ENCODE results near the gene TBL3. TPM values are rescaled to one million over a fixed set of nuclear protein-coding genes. Genes with fewer than 3 reads are reported as not detected.

Gene TBL3
- total and polyA plus RNA-seq, 9 of the 15 experiments (the other 6 are each of a cell fraction or from before 2014, with no cell fraction given): 0.97 to 117 (median 24.5) TPM

- Histone ChIP-seq H3K27ac (ENCODE audit: extremely low read depth, low read depth, low read length) (no peak overlapping the region), H4K20me1 (replicated peaks; ENCODE audit: control insufficient read depth, insufficient read depth, low read length) (peaks cover 21% of the 10 kb centered on the region), H3K9me3 (replicated peaks; ENCODE audit: control insufficient read depth, insufficient read depth, low read depth, low read length) (no peaks in the 10 kb centered on the region), H3K9me1 (ENCODE audit: control insufficient read depth, insufficient read depth, low read length) (peaks cover 5% of the 10 kb centered on the region), H3K4me3 (no peak overlapping the region), H3K36me3 (ENCODE audit: control insufficient read depth, insufficient read depth, low read length) (peaks cover 94% of the 10 kb centered on the region), H3K4me2 (ENCODE audit: insufficient read depth, low read length) (no peak overlapping the region), H2AFZ (ENCODE audit: low read depth, low read length) (no peak overlapping the region), H3K4me1 (replicated peaks in 1 of 2; ENCODE audit: control insufficient read depth in 2 of 2, insufficient read depth in 2 of 2, low read length in 2 of 2) (peaks cover 7 to 73% of the 10 kb centered on the region in 2 experiments), H3K27me3 (ENCODE audit: control insufficient read depth in 2 of 2, insufficient read depth in 2 of 2, low read length in 2 of 2) (no peaks in the 10 kb centered on the region), H3K9ac (ENCODE audit: insufficient read depth in 1 of 2, low read depth in 2 of 2, low read length in 2 of 2) (no peak overlapping the region; a peak in 2 of 4 replicates), H3K79me2 (ENCODE audit: control insufficient read depth, insufficient read depth, low read length) (peaks cover 40% of the 10 kb centered on the region)
- no TSS peak for BruUV-seq (replicated peaks)
- FAIRE-seq (no peak), DNase-seq (ENCODE audit: extremely low read depth in 1 of 4, low spot score in 3 of 4) (no peak), ATAC-seq (no peak)
- WGBS (ENCODE audit: insufficient coverage, low coverage, missing lambda C conversion rate): 100% methylated on average over 7 of the region's 19 CpGs
- in situ Hi-C loops (cut with MboI) (no loop called here), intact Hi-C loops (cut with micrococcal nuclease) (no loop called here)
- TF ChIP-seq POLR2G (IDR thresholded peaks at IDR 0.05; ENCODE audit: low read depth, low read length): peak; percentile 10; the same call in 1 of the 2 replicates
- no peak for TF ChIP-seq ZBED1 (IDR thresholded peaks at IDR 0.05)
- no peak for TF ChIP-seq ZFX (CRISPR knock-in tag; IDR thresholded peaks at IDR 0.05)
- TF ChIP-seq RBFOX2 (IDR thresholded peaks at IDR 0.05; ENCODE audit: low read depth, low read length): peak; percentile 8; the same call in 1 of the 2 replicates
- ChIA-PET POLR2A (interaction anchor here (0.7 kb wide), 1 partner anchor 154 kb away, joined by 4 read pairs; the partner anchor contains the start of gene TRAF7), CTCF (ENCODE audit: low intra/inter-chr PET ratio) (no interaction called here)
Measured at GRCh38 chr16:2001035-2001434, 29.2 kb downstream of the TBL3 start.

- 97% methylated on average over 40 of the region's 53 CpGs for WGBS (ENCODE audit: insufficient coverage, low coverage, missing lambda C conversion rate)
- ChIA-PET POLR2A (interaction anchor here (0.7 kb wide), 1 partner anchor 154 kb away, joined by 4 read pairs; the partner anchor contains the start of gene TRAF7), CTCF (ENCODE audit: low intra/inter-chr PET ratio) (no interaction called here)
- H3K36me3 ChIP-seq (ENCODE audit: control insufficient read depth, insufficient read depth, low read length): peaks cover 95% of the 10 kb centered on the region
- TF ChIP-seq, protein P1, sequence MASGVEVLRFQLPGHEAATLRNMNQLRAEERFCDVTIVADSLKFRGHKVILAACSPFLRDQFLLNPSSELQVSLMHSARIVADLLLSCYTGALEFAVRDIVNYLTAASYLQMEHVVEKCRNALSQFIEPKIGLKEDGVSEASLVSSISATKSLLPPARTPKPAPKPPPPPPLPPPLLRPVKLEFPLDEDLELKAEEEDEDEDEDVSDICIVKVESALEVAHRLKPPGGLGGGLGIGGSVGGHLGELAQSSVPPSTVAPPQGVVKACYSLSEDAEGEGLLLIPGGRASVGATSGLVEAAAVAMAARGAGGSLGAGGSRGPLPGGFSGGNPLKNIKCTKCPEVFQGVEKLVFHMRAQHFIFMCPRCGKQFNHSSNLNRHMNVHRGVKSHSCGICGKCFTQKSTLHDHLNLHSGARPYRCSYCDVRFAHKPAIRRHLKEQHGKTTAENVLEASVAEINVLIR (CRISPR knock-in tag; IDR thresholded peaks at IDR 0.05): no peak
- TF ChIP-seq ZKSCAN8 (CRISPR knock-in tag; IDR thresholded peaks at IDR 0.05): no peak
- peak; percentile 54 for TF ChIP-seq POLR2G (IDR thresholded peaks at IDR 0.05; ENCODE audit: low read depth, low read length)
- TF ChIP-seq RBFOX2 (IDR thresholded peaks at IDR 0.05; ENCODE audit: low read depth, low read length): peak; percentile 46
- TF ChIP-seq ZNF583 (CRISPR knock-in tag; IDR thresholded peaks at IDR 0.05): no peak
- TF ChIP-seq KDM4B (IDR thresholded peaks at IDR 0.05; ENCODE audit: borderline replicate concordance in 2 of 2, low read depth in 1 of 2): no peak
- TF ChIP-seq, protein P2, sequence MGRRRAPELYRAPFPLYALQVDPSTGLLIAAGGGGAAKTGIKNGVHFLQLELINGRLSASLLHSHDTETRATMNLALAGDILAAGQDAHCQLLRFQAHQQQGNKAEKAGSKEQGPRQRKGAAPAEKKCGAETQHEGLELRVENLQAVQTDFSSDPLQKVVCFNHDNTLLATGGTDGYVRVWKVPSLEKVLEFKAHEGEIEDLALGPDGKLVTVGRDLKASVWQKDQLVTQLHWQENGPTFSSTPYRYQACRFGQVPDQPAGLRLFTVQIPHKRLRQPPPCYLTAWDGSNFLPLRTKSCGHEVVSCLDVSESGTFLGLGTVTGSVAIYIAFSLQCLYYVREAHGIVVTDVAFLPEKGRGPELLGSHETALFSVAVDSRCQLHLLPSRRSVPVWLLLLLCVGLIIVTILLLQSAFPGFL (CRISPR knock-in tag; IDR thresholded peaks at IDR 0.05): no peak
- no peak for TF ChIP-seq HDAC2 (IDR thresholded peaks at IDR 0.05)
- peaks cover 9% of the 10 kb centered on the region for H3K9me1 ChIP-seq (ENCODE audit: control insufficient read depth, insufficient read depth, low read length)
- no peaks in the 10 kb centered on the region for H3K9me3 ChIP-seq (replicated peaks; ENCODE audit: control insufficient read depth, insufficient read depth, low read depth, low read length)
- H3K27me3 ChIP-seq (ENCODE audit: control insufficient read depth in 2 of 2, insufficient read depth in 2 of 2, low read length in 2 of 2): no peaks in the 10 kb centered on the region
- peaks cover 7 to 80% of the 10 kb centered on the region in 2 experiments for H3K4me1 ChIP-seq (replicated peaks in 1 of 2; ENCODE audit: control insufficient read depth in 2 of 2, insufficient read depth in 2 of 2, low read length in 2 of 2)
- no peak overlapping the region for H3K4me2 ChIP-seq (ENCODE audit: insufficient read depth, low read length)
- DNase-seq (ENCODE audit: extremely low read depth in 1 of 4, low spot score in 3 of 4): no peak
- intact Hi-C loops (cut with micrococcal nuclease): no loop called here
- no peak overlapping the region for H3K27ac ChIP-seq (ENCODE audit: extremely low read depth, low read depth, low read length)
- FAIRE-seq: no peak
- H4K20me1 ChIP-seq (replicated peaks; ENCODE audit: control insufficient read depth, insufficient read depth, low read length): peaks cover 23% of the 10 kb centered on the region
- no peak overlapping the region for H3K4me3 ChIP-seq
- no peak overlapping the region for H2AFZ ChIP-seq (ENCODE audit: low read depth, low read length)
- peak overlapping the region in 1 of 2 experiments; percentile 43; a peak in 1 of 4 replicates for H3K9ac ChIP-seq (ENCODE audit: insufficient read depth in 1 of 2, low read depth in 2 of 2, low read length in 2 of 2)
- H3K79me2 ChIP-seq (ENCODE audit: control insufficient read depth, insufficient read depth, low read length): peaks cover 45% of the 10 kb centered on the region
- ATAC-seq: no peak
- in situ Hi-C loops (cut with MboI): no loop called here
- no TSS peak for BruUV-seq (replicated peaks)
Measured at GRCh38 chr16:2001456-2002355, 29.9 kb downstream of the TBL3 start.
